ENCODE data around the gene FRK.
A peak's percentile ranks its signal among the peaks of the same experiment; 100 is the strongest.
"Not testable (repeated sequence)": the region's sequence is repeated elsewhere in the genome, so short reads cannot be mapped to it uniquely, and the experiment has no call there.

Gene FRK, protein sequence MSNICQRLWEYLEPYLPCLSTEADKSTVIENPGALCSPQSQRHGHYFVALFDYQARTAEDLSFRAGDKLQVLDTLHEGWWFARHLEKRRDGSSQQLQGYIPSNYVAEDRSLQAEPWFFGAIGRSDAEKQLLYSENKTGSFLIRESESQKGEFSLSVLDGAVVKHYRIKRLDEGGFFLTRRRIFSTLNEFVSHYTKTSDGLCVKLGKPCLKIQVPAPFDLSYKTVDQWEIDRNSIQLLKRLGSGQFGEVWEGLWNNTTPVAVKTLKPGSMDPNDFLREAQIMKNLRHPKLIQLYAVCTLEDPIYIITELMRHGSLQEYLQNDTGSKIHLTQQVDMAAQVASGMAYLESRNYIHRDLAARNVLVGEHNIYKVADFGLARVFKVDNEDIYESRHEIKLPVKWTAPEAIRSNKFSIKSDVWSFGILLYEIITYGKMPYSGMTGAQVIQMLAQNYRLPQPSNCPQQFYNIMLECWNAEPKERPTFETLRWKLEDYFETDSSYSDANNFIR

DNA sequence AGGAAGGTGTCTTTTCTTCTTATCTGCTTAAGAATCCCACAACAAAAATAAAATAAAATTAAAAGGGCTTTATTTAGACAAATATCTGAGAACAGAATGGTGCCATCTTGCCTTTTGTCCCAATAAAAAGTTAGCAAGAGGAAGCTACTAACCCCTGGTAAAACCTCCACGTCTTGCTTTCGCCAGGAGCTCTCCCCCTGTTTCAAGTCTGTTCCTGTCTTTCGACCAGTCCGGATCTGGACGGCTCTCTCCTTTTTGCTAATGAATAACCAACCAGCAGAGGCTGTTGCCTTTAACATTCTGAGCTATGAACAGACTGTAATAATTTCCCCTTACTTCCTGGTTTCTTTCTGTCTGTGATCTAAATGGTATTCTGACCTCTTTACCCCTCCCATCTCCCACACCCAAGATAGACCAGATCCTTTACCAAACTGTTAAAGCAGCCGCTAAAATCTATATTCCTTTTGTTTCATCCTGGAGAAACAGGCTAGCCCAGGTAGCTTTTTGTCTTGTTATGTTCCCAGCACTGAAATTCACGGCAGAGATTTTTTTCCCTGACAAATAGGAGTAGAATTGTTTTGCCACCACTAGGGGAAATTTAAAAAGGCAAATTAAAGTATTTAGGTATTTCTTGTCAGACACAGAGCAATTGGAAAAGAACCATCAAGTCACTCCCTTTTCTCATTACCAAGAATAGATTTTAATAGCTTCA lies at the start of gene FRK:
Gene FRK, minus strand, starts transcription at position 320 of the 712 bp plus-strand sequence. CDS start 580 bp downstream, outside the sequence.
- peak; percentile 18 for DNase-seq (ENCODE audit: low read depth)

DNA sequence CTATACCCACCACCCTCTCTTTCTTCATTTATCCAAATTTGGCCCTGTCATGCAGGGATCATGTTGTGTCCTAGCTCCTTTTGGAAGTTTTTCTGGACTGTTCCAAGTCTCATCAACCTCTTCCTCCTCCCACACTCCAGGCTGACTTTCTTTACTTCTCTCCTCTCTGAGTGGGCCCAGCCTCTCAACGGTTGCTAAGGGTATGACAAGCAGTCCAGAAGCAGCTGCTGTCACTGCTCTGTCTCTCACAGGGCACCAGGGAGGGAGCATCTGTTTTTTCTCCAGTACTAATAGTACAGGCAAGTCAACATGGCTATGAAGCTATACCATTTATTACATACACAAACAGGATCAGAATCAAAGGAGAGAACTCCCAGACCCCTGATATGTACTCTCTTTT lies 48.1 kb upstream of the FRK start:
- DNase-seq (ENCODE audit: low read depth) = no peak

DNA sequence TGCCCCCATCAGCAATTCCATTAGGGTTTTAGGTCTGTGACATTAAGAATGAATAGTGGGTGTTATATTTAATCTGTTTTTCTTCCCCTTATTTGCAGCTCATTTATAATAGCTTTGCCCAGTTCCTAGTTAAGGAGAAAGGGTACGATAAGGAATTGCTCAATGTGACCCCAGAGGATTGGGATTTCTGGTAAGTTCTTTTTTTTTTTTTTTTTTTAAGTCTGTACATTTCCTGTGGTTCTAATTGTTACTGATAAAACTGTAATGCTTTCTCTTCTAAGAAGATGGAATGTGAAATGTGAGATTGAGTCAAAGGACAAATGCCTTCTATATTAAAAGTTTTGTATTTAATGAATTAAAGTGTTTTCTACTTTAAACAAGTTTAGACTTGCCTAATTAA lies 45.5 kb upstream of the FRK start:
- DNase-seq (ENCODE audit: low read depth) = peak; percentile 18

DNA sequence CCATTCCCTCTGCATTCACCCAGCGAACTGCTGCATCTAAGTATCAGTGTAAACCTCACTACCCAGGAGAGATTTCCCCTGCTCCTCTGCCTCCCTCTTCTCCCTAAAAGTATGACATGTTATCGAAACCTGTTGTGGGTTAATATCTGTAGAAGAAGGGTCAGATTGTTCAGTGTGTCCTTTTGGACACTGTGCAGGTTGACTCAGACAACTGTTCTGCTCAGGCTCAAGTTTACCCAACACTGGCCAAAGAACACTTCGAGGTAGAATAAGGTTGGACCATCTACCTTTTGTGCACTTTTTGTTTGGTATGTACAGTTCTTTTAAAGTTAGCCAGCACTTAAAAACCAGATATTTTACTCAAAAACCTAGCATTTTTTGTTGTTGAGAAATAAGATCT lies 44.6 kb upstream of the FRK start:
- DNase-seq (ENCODE audit: low read depth) = no peak

DNA sequence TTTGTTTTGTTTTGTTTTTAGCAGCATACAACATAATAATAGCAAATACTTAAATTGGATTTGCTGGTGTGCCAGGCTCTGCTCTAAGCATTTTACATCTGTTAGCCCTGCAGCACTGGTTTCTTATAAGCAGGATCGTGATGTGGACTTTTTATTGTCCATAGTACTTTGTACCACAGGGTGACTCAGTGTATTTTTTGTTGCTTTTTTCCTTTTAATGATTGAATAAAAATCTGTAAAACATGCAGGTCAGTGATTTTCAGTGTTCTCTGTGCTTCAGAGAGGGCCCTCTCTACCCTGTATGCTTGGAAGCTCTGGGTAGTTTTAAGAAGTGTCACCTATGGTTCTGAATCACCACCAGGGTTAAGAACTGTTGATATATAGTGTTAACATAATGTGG lies 43.9 kb upstream of the FRK start:
- DNase-seq (ENCODE audit: low read depth) = no peak

DNA sequence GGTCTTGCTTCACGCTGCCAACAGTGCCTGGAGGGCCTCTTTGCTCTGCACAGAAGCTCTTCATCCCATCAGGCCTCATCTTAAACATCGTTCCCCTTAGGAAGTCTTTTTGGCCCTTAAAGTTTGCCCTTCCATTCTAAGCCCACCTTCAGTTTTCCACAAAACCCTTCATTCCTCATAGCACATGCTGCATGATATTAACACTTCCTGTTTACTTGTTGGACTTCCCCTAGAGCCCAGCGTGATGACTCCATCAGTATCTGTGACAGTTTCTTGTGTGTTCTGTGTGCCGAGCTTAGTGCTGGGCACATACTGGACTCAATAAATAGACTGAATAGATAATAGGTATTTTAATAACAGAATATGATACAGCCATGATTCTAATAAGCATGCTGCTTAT lies 42.2 kb upstream of the FRK start:
- no peak for DNase-seq (ENCODE audit: low read depth)

DNA sequence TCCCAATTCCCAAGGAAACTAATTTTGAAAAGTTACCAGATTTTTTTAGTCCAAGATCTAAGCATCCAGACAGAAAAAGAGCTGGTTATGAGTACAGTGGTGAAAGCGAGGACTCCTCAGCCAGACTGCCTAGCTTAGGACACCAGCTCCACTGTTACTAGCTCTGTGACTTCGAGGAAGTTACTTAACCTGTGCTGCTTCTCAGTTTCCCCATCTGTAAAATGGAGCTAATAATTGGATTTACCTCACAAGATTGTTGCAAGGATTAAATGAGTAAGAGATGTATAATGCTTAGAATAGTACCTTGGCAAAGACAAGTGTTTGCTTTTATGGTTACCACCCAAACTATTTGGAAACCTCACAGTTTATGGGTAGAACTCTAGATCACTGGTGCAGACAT lies 41.1 kb upstream of the FRK start:
- no peak for DNase-seq (ENCODE audit: low read depth)

DNA sequence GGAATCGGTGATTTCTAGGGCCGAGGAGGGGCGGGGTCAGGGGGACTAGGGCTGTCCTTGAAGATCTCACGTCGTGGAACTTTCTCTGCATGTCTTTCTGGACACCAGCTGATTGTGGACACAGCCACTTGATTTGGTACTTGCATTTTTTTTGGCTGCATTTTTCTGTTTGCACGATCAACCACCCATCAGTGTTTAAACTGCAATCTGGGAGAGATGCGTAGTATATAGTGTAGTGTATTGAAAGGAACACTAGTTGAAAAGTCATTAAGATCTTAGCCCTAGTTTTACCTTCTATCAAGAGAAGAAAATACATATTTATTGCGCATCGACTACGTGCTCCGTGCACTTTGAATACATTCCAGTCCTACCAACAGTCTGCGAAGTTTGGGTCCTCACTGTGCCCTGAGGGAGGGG lies 40.6 kb upstream of the FRK start:
- no peak for DNase-seq (ENCODE audit: low read depth)

DNA sequence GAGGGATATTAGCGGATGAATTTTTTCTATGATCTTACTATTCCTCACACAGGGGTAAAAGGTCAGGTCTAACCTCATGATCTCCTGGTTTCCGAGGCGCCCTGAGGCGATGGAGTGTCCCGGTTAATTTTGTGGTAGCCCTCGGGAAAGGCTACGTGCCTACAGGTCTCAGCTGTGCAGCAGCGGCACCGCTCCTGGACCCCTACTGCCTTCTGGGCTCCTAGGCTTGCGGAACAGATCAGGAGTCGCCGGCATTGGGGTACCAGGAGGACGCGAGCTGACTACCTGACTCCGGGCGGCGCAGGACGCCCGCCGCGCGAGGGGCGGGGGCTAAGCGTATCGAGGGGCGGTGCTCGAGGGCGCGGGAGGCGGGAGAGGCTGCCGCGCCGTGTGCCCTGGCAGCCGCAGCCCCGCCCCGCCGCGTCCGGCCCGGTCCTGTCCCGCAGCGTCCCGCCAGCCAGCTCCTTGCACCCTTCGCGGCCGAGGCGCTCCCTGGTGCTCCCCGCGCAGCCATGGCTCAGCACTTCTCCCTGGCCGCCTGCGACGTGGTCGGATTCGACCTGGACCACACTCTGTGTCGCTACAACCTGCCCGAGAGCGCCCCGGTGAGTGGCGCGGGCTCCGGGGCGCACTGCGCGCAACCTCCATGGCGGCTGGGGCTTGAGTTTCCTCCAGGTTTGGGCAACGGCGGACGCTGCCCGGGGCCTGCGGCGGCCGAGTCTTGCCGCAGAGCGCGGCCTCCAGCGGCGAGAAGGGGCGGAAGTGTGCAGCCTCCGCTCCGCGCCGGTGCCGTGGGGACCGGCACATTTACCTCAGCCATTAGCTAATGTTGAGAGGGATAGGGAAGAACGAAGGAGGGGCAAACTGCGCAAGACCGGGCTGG lies 40.0 kb upstream of the FRK start, which contains the start of gene NT5DC1:
Gene NT5DC1, plus strand, starts transcription at position 435 of the 883 bp plus-strand sequence. Its CDS starts 78 bp downstream, at position 513.
- DNase-seq (ENCODE audit: low read depth) = peak; percentile 77

DNA sequence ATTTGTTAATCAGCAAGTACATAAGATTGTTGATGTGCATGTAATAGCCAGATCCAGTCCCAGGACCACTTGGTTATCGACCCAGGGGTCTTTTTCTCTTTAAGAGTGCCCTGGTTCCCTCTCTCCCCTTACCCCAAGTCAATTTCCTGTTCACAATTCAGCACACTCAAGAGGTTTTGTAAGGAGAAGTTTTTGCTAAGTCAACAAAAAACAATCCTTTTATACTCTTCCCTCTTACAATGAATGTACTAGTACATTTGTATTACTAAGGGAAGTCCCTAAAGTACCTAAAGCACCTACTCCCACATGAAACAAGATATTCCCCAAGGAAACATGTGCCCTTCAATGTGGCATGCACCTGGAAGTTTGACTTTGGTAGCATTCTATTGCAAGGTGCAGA lies 38.3 kb upstream of the FRK start:
- no peak for DNase-seq (ENCODE audit: low read depth)

DNA sequence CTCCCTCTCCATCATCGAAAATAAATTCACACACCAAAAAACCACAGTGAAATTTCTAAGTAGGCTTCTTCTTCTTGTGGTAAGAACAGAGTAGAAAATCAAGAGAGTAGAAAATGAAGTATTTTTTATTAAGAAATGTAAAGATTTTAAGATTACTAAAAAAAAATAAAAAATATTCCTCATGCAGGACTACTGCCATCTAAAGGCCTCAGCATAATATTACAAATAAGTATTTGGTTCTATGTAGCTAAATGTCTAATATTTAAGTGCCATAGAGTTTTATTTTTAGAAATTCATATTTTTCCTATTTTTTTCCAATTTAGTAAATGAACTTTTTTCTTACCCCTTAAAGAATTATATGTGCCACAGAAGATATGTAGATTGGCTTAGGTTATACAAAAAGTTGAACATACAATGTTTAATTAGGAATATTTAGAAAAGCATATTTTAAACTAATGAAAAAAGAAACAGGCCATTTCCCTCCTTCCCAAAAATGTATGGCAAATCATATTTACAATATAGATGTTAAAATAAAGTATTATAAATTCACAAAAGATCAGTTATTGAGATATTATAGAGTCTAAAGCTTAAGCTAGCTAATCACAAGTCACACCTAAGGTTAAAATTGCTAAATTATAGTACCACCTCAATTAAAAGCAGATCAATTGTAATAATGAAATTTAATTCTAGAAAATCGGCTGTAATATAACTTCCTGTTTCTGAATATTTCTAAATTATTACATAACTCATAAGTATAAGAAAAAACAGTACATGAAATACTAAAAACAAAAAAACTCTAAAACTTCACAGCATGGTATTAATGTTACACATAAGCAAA lies 36.5 kb upstream of the FRK start:
- DNase-seq (ENCODE audit: low read depth) = peak; percentile 16

DNA sequence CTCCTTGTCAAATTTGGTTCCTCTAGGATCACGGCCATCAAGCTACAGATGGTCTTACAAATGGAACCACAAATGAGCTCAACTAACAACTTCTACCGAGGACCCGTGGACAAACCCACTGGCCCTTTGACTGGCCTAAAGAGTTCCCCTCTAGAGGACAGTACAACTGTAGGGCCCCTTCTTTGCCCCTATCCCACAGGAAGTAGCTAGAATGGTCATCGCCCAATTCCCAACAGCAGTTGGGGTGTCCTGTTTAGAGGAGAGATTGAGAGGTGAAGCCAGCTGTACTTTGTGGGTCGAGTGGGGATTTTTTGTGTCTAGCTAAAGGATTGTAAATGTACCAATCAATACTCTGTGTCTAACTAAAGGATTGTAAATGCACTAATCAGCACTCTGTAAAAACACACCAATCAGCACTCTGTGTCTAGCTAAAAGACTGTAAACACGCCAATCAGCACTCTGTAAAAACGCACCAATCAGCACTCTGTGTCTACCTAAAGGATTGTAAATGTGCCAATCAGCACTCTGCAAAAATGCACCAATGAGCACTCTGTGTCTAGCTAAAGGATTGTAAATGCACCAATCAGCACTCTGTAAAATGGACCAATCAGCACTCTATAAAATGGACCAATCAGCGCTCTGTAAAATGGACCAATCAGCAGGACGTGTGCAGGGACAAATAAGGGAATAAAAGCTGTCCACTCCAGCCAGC lies 35.5 kb upstream of the FRK start:
- not testable (repeated sequence) for DNase-seq (ENCODE audit: low read depth)

DNA sequence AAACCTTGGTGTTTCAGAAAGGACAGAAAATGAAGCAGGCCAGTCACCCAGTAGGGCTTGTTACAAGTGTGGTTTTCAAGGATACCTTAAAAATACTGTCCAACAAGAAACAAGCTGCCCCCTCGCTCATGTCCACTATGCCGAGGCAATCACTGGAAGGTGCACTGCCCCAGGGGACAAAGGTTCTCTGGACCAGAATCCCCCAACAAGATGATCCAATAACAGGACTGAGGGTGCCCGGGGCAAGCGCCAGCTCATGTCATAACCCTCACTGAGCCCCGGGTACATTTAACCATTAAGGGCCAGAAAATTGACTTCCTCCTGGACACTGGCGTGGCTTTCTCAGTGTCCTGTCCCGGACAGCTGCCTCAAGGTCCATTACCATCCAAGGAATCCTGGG lies 33.4 kb upstream of the FRK start:
- DNase-seq (ENCODE audit: low read depth) = no peak

DNA sequence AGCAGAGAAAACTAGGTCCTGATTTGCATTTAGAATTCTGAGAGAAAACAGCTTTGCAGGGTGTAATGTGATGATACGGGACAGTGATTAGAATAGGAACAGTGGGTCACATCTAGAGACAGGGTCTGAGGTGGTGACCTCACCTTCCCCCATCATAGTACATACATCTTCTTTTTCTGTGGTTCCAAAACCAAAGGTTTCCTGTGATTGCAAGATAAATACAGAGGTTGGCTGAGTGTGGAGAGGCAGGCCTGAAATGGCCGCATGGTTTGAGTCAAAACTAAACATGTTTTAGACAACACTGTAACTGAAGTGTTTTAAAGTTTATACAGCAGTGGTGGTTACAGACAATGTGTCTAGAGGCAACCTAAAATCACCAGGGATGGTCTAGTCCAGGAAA lies 29.6 kb upstream of the FRK start:
- no peak for DNase-seq (ENCODE audit: low read depth)

DNA sequence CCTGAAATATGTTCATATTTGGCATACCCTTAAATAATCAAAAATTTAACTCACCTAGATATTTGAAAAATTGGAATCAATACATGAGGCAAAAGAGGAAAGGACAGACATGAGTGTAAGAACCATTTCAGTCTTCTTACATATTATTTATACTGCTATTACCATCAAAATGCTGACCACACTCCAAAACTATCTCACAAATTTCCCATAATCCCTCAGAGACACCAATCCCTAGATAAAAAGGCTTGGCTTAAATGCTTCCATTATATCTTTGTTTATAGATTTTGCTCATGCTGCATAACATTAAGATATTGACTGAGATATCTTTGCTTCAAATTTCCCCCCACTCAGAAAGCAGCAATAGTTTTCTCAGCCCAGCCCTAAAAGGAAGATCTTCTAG lies 28.3 kb upstream of the FRK start:
- peak; percentile 43 for DNase-seq (ENCODE audit: low read depth)

DNA sequence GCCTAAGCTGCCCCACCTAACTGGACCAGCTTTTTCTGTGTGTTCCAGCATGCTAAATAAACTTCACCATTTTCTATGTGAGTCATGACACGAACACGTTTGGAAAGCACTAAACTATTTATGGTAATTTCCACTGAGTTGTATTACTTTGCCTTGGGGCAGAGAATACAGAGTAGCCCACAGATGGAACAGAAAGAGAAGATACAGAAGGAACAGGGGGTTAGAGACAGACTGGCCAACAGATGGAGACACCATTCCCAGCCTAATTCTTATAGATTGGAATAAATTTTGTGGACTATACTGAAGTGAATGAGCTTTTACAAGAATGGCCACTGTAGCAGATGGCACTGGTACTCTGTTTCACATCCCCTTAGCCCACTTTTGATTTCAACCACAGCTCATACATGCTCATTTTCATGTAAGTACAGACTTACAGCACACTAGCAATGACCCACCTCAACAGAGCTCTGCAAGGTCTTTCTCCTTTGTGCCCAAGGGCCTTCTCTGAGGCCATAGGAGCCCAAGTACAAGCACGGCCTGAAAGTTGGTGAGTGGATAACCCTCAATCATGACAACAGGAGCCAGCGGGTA lies 26.8 kb upstream of the FRK start:
- peak; percentile 90 for DNase-seq (ENCODE audit: low read depth)

DNA sequence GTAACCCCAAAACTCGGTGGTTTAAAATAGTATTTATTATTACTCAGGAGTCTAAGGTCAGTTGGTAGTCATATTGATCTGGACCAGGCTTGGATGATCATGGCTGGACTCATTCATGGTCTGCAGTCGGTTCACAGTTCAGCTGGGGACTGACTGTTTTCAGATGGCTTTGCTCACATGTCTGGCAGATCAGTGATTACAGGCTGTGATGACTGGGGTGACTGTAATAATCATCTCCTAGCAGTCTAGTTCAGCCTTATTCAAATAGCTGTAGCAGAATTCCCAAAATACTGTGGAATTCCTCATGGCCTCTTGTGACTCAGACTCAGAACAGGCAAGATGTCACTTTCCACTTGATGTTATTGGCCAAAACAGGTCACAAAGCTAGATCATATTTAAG lies 23.6 kb upstream of the FRK start:
- DNase-seq (ENCODE audit: low read depth) = peak; percentile 50

DNA sequence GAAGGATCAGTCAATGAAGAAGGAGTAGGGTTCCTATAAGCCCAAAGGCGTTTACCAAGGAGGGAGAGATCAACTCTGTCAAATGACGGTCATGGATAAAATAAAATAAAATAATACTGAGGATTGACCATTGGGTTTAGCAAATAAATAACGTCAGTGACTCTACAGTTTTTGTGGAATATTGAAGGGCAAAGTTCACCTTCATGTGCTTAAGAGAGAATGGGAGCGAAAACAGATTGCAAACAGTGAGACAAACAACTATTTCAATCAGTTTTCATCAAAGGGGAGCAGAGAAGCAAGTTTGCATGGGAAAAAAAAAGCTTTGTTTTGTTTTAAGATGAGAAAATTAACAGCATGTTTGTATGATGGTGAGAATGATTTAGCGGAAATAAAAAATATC lies 22.4 kb upstream of the FRK start:
- no peak for DNase-seq (ENCODE audit: low read depth)

DNA sequence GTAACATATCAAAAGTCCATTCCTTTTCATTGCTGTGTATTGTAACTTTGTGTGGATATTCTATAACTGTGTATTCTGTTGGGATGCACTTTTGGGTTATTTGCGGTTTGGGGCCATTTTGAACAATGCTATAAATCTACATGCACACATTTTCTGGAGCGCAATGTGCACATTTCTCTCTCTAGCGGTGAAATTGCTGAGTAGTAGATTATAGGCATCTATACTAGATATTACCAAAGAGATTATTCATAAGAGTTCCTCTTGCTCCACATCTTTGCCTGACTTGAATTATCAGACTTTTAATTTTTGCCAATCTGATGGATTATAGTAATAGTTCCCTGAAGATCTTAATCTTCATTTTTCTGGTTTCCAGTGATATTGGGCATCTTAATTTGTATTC lies 18.3 kb upstream of the FRK start:
- no peak for DNase-seq (ENCODE audit: low read depth)

DNA sequence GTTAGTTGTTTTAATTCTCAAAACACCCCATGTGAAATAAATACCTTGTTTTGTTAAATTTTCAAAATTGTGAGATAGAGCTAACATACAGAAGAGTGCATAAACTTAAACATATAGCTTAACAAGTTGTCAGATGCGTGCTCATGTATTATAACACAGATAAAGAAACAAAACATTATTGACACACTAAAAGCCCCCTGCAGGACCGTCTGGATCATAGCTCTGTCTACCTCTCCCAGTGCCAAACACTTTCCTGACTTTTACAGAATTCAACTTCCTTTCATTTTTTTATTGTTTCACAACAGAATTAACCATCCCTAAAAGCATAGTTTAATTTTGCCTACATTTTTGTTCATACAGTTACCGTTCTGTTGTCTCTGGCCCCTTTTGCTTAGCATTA lies 17.8 kb upstream of the FRK start:
- no peak for DNase-seq (ENCODE audit: low read depth)
